DOHH2 (cell line): ENCODE measurements around the gene OSM.

Experiments used
- H3F3A ChIP-seq: fragments of 200-600 bp; sonication (generic), shearing (Covaris generic); 2 replicates; pipeline ENCODE4 v1.6.0; 2016; ENCODE audit warnings: antibody characterized with exemption, mild to moderate bottlenecking; ENCODE audit not compliant: control insufficient read depth, insufficient read depth
- H3K27ac ChIP-seq: fragments of 200-600 bp; sonication (generic); 2 replicates; pipeline ENCODE4 v1.5.1; 2014; ENCODE audit warnings: low read depth, mild to moderate bottlenecking, low read length, moderate library complexity
- H3K27me3 ChIP-seq: fragments of 200-600 bp; sonication (generic); 2 replicates; pipeline ENCODE4 v1.6.1; 2014; ENCODE audit warnings: mild to moderate bottlenecking, low read length, mixed read lengths; ENCODE audit not compliant: control insufficient read depth
- H3K36me3 ChIP-seq: fragments of 200-600 bp; sonication (generic); 2 replicates; pipeline ENCODE4 v1.6.1; 2014; ENCODE audit warnings: mild to moderate bottlenecking, low read length, moderate library complexity, mixed read lengths; ENCODE audit not compliant: control insufficient read depth
- H3K4me1 ChIP-seq: fragments of 200-600 bp; sonication (generic); 2 replicates; pipeline ENCODE4 v1.6.1; 2014; ENCODE audit warnings: mild to moderate bottlenecking, low read length, mixed read lengths; ENCODE audit not compliant: control insufficient read depth
- H3K4me2 ChIP-seq: fragments of 200-600 bp; sonication (generic); 2 replicates; pipeline ENCODE4 v1.6.0; 2014; ENCODE audit warnings: mild to moderate bottlenecking, low read length, moderate library complexity
- H3K4me3 ChIP-seq: fragments of 200-600 bp; sonication (generic); 2 replicates; pipeline ENCODE4 v1.5.1; 2014; ENCODE audit warnings: mild to moderate bottlenecking, low read length, mixed read lengths
- H3K79me2 ChIP-seq: fragments of 200-600 bp; sonication (generic); 2 replicates; pipeline ENCODE4 v1.6.1; 2014; ENCODE audit warnings: mild to moderate bottlenecking, low read length, mixed read lengths; ENCODE audit not compliant: control insufficient read depth
- H3K9me2 ChIP-seq: fragments of 200-600 bp; sonication (generic); replicated peaks from 2 replicates; pipeline ENCODE4 v1.6.1; 2014; ENCODE audit warnings: mild to moderate bottlenecking, low read length, mixed read lengths; ENCODE audit not compliant: control insufficient read depth
- H3K9me3 ChIP-seq: fragments of 200-600 bp; sonication (generic); 2 replicates; pipeline ENCODE4 v1.6.1; 2014; ENCODE audit warnings: antibody characterized with exemption, low read length, mixed read lengths; ENCODE audit not compliant: control insufficient read depth, insufficient read depth
- H4K20me1 ChIP-seq: fragments of 200-600 bp; sonication (generic); 2 replicates; pipeline ENCODE4 v1.6.0; 2014; ENCODE audit warnings: low read depth, mild to moderate bottlenecking, antibody characterized with exemption, low read length, moderate library complexity; ENCODE audit not compliant: control insufficient read depth, insufficient read depth
- EZH2phosphoT487 ChIP-seq: fragments of 200-600 bp; sonication (generic); IDR thresholded peaks from 2 replicates; pipeline ENCODE4 v1.6.1; 2017; ENCODE audit warnings: borderline replicate concordance, mild to moderate bottlenecking, antibody characterized with exemption, low read length, moderate library complexity, mixed read lengths
- TF ChIP-seq, protein P1 (sequence below): fragments of 200-600 bp; sonication (generic); IDR thresholded peaks from one replicate; pipeline ENCODE4 v1.5.1; 2014; ENCODE audit warnings: antibody characterized with exemption, mild to moderate bottlenecking, low read depth, low read length; ENCODE audit not compliant: poor library complexity, severe bottlenecking

Gene OSM

GRCh38 chr22:30282616-30283046 is 16.0 kb upstream of the OSM start:
- Histone ChIP-seq H3F3A (no peaks in the 10 kb centered on the region), H3K4me1 (no peaks in the 10 kb centered on the region), H3K36me3 (no peaks in the 10 kb centered on the region), H3K27me3 (peaks cover 3% of the 10 kb centered on the region; the same call in 1 of the 2 replicates), H3K4me2 (no peak overlapping the region), H3K79me2 (no peaks in the 10 kb centered on the region), H3K4me3 (no peak overlapping the region), H3K9me3 (no peaks in the 10 kb centered on the region), H3K9me2 (no peaks in the 10 kb centered on the region), H3K27ac (no peak overlapping the region), H4K20me1 (peaks cover 3% of the 10 kb centered on the region; the same call in 1 of the 2 replicates)
- TF ChIP-seq, protein P1, sequence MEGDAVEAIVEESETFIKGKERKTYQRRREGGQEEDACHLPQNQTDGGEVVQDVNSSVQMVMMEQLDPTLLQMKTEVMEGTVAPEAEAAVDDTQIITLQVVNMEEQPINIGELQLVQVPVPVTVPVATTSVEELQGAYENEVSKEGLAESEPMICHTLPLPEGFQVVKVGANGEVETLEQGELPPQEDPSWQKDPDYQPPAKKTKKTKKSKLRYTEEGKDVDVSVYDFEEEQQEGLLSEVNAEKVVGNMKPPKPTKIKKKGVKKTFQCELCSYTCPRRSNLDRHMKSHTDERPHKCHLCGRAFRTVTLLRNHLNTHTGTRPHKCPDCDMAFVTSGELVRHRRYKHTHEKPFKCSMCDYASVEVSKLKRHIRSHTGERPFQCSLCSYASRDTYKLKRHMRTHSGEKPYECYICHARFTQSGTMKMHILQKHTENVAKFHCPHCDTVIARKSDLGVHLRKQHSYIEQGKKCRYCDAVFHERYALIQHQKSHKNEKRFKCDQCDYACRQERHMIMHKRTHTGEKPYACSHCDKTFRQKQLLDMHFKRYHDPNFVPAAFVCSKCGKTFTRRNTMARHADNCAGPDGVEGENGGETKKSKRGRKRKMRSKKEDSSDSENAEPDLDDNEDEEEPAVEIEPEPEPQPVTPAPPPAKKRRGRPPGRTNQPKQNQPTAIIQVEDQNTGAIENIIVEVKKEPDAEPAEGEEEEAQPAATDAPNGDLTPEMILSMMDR: no peak
- no peak for TF ChIP-seq EZH2phosphoT487

GRCh38 chr22:30280505-30280904 is 13.9 kb upstream of the OSM start:
- Histone ChIP-seq H3K9me2 (no peaks in the 10 kb centered on the region), H3K4me1 (no peaks in the 10 kb centered on the region), H3K4me2 (no peak overlapping the region), H3K27ac (no peak overlapping the region), H3K36me3 (no peaks in the 10 kb centered on the region), H3K27me3 (peaks cover 10% of the 10 kb centered on the region), H4K20me1 (no peaks in the 10 kb centered on the region; the same call in 1 of the 2 replicates), H3K9me3 (no peaks in the 10 kb centered on the region), H3K4me3 (no peak overlapping the region), H3K79me2 (no peaks in the 10 kb centered on the region), H3F3A (no peaks in the 10 kb centered on the region)
- no peak for TF ChIP-seq EZH2phosphoT487
- TF ChIP-seq, protein P1: no peak

GRCh38 chr22:30279932-30280331 is 13.3 kb upstream of the OSM start:
- no peak overlapping the region for H3K4me3 ChIP-seq
- no peak for TF ChIP-seq EZH2phosphoT487
- TF ChIP-seq, protein P1: no peak
- H3K27me3 ChIP-seq: peaks cover 14% of the 10 kb centered on the region
- no peak overlapping the region for H3K27ac ChIP-seq
- no peak overlapping the region for H3K4me2 ChIP-seq
- H3K4me1 ChIP-seq: no peaks in the 10 kb centered on the region
- H3K9me2 ChIP-seq: no peaks in the 10 kb centered on the region
- H4K20me1 ChIP-seq: no peaks in the 10 kb centered on the region; the same call in 1 of the 2 replicates
- H3F3A ChIP-seq: no peaks in the 10 kb centered on the region
- H3K36me3 ChIP-seq: no peaks in the 10 kb centered on the region
- H3K79me2 ChIP-seq: no peaks in the 10 kb centered on the region
- H3K9me3 ChIP-seq: no peaks in the 10 kb centered on the region
